GM19023 (cell line): ENCODE measurements around the gene IL3.
"Not testable (repeated sequence)": the region's sequence is repeated elsewhere in the genome, so short reads cannot be mapped to it uniquely, and the experiment has no call there.

Experiments used
- ATAC-seq: cut with Tn5 transposase; IDR thresholded peaks from one replicate; pipeline ENCODE4 v1.9.1; 2021; ENCODE audit warnings: mild to moderate bottlenecking, moderate library complexity; ENCODE audit not compliant: unreplicated experiment

The IL3 gene

DNA sequence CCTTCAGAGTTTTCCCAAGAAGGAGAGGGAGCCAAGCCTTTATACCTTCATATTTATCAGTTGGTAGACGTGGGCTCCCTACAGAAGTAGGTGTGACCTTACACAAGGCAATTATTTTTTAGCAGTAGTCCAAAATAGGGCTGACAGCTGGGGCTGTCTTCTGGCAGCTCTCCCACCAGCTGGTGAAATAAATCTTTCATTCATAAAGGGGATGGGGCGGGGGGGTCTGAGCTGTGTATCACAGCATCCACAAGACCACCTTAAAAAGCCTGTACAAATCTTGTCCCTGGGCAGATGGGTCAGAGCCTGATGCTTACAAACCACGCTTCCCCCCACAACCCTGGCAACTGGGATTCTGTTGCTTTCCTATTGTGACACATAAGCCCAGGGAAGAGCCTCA, 32.8 kb downstream of the IL3 start:
- no peak for ATAC-seq

DNA sequence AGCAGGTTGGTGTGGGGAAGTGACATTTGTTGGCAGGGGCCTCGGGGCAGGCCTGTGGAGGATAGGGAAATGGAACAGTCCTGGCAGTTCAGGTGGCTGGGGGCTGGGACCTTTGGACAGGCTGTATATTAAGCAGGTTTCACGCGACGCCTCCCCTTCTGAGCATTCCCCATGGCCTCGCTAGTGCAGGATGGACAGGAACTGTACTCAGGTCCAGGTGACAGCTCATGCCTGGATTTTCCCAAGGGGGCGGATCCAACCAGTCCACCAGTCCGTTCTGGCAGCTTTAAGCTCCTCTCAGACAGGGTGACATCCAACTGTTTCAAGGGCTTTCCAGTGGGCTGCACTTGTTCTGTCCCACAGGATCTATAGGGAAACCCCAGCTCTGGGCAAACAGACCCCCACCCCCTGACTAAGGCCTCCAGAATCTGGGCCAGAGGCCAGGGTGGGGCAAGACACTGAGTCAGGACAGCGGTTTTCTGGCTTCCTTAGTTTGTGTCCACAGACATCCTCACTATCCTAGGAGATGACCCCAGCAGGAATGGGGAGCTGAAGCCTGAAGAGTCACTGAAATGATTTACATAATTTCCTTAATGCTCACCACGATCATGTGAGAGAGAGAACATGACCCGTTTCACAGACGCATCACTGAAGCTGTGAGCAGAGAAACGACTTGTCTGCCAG, 34.1 kb downstream of the IL3 start:
- ATAC-seq, result no peak

- ATAC-seq, result no peak
Measured at GRCh38 chr5:132095077-132095410, 34.6 kb downstream of the IL3 start.

DNA sequence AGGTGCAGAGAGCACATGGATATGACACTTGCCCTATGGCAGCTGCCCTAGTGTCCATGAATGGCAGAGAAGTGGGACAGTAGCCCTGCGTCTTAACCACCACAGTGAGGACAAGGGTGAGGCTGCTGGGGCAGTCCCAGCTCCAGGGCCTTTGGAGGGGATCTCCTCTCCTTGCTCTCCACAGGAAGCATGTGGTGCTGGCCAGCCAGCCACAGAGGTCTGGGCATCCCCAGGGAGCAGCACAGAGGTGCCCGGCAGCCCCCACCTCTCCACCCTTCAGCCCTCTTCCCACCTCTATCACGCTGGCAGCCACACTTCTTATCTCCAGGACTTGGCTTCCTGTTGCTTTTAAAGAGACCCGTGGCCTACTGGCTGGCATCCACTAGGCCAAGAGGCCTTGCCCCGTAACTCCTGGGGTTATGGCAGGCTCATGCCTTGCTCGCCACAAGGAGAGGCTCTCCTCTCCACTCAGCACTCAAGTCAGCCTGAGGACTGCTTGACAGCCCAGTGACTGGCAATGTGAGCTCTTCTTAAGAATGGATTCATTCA, 35.0 kb downstream of the IL3 start:
- ATAC-seq, result no peak

DNA sequence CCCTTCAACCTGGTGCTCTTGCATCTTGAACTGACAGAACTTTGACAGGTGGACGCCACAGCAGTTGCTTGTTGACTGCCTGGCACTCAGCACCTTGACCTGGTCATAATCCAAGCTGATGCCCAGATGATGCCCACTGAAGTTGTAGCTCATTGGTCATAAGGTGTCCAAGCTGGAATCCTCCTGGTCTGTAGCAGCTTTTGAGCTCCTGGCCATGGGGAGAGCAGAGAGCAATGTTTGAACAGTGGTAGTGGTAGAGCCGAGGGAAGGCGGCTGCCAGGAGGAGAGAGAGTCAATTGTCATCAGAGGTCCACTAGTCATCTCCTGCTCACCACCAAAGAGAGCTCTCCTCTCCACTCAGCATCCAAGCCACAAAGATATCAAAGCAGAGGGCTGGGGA, 36.4 kb downstream of the IL3 start:
- no peak for ATAC-seq

DNA sequence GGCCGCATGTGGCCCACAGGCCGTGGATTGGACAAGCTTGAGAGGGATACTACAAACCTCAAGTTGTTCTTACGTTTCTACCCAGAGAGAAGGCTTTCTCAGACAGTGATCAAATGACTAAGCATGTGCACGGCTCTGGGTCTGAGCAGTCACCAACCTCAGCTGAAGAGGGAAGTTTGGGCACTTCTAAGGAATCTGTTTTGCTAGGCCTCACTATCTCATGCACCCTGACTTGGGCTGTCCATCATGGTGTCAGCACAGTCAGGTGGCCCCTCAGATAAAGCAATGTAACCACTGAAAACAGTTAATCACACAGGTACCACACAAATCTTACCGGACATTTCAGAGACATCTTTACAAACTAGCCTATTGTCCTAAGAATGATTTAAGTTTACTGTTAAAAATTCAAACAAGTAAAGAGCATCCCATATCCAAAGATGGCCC, 37.7 kb downstream of the IL3 start:
- no peak for ATAC-seq

GRCh38 chr5:132098621-132099020, 38.2 kb downstream of the IL3 start:
- ATAC-seq, result no peak

DNA sequence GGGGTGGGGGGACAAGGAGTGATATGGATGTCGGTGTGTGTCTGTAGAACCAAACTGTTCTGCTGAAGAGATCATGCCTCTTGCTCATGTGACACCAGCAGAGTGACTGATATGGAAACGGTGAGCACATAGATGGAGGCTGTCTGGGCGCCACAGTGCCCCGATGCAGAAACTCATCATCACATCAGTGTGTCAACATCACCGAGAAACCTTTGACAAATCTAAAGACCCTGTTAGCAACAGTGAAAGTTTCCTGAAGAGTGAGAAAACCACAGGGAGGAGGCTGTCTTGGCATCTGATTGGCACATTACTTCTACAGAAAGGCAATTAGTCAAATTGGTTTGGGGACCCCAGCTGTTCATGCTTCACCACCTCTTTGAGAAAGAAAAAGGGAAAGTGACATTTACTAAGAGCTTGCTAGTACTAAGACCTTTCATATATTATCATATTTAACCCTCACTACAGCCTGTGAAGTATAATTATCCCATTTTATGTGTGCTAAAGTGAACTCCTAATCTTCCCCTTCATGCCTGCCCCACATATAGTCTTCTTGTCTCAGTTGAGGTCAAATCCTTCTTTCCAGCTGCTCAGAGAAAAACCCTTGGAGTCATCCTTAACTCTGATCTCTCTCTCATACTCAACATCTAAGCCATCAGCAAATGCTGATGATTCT, 38.8 kb downstream of the IL3 start:
- peak; percentile 41 for ATAC-seq

GRCh38 chr5:132099905-132100304, 39.5 kb downstream of the IL3 start:
- ATAC-seq, result no peak

DNA sequence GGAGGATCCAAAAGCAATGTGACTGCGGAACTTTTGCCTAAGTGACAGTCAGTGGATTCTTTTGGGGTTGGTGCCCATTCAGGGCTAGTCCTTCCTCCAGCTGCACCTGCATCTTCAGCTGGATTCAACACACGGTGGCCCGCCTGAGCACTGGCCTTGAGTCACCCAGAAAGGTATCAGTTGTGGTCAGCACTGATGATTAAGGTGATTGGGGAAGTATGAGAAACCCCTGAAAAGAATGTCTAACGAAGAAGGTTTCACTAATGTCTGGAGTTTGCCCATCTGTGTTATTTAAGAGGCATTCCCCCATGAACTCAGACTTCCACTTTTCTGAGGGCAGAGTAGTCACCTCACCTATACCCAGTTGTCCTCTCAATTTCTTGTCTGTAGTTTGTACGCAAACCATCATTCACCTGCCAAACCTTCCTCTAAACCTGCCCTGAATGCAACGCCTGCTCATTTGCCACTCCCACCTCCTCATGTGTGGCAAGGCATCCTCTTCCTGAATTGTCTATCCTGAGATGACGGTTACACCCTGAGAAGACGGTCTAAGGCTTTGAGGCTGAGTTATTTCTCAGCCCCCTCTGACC, 40.3 kb downstream of the IL3 start:
- ATAC-seq, result peak; percentile 23

- ATAC-seq, result no peak
Measured at GRCh38 chr5:132101385-132101880, 41.0 kb downstream of the IL3 start.

- ATAC-seq, result no peak
Measured at GRCh38 chr5:132102101-132102701, 41.7 kb downstream of the IL3 start.

- no peak for ATAC-seq
Measured at GRCh38 chr5:132102944-132103331, 42.5 kb downstream of the IL3 start.

DNA sequence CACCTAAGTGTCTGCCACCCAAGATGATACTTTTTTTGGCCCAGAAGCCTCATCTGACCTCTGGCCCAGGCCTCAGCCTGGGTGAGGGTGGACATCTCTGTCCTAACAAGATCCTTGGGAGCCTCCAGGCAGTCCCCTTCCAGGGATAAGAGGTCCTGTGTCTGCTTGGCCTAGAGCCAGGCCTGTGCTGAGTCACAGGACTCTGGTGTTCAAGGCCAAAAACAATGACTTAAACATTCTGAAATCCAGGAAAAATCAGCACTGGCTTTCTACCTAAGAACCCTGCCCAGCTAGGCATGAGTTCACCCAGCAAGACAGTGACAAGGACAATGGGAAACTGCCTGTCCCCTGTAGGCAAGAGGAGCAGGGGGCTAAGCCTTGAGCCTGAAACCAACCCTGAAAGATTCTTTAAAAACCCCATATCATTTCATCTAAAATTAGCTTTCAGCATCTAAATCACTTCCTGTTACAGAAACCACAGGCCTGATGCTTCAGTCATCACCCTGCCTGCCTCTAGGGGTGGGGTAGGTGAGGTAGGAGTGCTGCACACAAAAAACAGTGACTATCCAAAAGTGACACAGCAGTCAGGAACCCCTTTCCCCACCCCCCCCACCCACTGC, 43.0 kb downstream of the IL3 start:
- peak; percentile 65 for ATAC-seq

- ATAC-seq, result peak; percentile 19
Measured at GRCh38 chr5:132103969-132104391, 43.5 kb downstream of the IL3 start.

GRCh38 chr5:132104556-132104955, 44.1 kb downstream of the IL3 start:
- ATAC-seq, result no peak

- ATAC-seq, result no peak
Measured at GRCh38 chr5:132105688-132106087, 45.2 kb downstream of the IL3 start.

DNA sequence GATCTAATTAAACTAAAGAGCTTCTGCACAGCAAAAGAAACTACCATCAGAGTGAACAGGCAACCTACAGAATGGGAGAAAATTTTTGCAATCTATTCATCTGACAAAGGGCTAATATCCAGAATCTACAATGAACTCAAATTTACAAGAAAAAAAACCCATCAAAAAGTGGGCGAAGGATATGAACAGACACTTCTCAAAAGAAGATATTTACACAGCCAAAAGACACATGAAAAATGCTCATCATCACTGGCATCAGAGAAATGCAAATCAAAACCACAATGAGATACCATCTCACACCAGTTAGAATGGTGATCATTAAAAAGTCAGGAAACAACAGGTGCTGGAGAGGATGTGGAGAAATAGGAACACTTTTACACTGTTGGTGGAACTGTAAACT, 48.0 kb downstream of the IL3 start:
- ATAC-seq, result not testable (repeated sequence)

- not testable (repeated sequence) for ATAC-seq
Measured at GRCh38 chr5:132108957-132109356, 48.5 kb downstream of the IL3 start.

DNA sequence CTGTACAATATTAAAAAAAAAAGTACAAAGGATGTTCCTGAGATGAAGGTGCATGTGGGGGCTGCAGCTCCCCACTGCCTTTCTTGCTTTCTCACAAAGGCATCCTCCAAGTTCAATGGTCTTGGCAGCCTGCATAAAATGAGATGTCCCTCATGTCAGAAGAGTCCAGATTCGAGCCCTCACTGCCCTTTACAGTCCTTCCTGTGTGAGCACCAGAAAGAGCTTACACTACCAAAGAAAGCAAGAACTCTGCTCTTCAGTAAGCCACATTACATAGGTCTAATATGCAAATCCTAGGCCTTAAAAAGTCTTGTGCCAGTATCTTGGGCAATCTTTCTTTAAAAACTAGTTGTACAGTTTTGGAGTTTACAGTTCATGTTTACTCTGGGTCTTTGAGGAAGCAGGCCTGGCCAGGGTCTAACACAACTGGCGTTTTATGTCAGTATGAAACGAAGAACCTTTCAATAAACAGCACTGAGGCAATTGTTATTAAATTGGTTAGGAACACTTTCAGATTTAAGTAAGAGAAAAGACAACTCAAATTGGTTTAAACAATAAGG, 49.1 kb downstream of the IL3 start:
- no peak for ATAC-seq

- no peak for ATAC-seq
Measured at GRCh38 chr5:132110195-132110594, 49.7 kb downstream of the IL3 start.
